CD4-positive, alpha-beta T cell treated with Interleukin-2 at 100 ng/mL for 4 hours (primary cell): Measurements from ENCODE around the gene PACS1.
"Not testable (repeated sequence)": the region's sequence is repeated elsewhere in the genome, so short reads cannot be mapped to it uniquely, and the experiment has no call there.

Experiments used
- DNase-seq: peaks from one replicate; pipeline ENCODE4 v3.0.0-alpha.2; 2020; ENCODE audit warnings: low spot score

Gene PACS1

DNA sequence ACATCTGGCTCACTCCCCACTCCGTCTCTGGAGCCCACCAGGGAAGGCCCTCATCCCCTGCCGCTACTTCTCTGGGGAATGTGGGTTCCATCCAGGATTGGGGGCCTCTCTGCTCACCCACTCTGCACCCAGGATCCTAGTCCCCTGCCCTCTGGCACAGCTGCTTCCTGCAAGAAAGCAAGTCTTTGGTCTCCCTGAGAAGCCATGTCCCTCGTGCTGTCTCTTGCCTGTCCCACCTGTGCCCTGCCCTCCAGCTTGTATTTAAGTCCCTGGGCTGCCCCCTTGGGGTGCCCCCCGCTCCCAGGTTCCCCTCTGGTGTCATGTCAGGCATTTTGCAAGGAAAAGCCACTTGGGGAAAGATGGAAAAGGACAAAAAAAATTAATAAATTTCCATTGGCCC, 207.0 kb downstream of the PACS1 start:
- DNase-seq, result not testable (repeated sequence)

DNA sequence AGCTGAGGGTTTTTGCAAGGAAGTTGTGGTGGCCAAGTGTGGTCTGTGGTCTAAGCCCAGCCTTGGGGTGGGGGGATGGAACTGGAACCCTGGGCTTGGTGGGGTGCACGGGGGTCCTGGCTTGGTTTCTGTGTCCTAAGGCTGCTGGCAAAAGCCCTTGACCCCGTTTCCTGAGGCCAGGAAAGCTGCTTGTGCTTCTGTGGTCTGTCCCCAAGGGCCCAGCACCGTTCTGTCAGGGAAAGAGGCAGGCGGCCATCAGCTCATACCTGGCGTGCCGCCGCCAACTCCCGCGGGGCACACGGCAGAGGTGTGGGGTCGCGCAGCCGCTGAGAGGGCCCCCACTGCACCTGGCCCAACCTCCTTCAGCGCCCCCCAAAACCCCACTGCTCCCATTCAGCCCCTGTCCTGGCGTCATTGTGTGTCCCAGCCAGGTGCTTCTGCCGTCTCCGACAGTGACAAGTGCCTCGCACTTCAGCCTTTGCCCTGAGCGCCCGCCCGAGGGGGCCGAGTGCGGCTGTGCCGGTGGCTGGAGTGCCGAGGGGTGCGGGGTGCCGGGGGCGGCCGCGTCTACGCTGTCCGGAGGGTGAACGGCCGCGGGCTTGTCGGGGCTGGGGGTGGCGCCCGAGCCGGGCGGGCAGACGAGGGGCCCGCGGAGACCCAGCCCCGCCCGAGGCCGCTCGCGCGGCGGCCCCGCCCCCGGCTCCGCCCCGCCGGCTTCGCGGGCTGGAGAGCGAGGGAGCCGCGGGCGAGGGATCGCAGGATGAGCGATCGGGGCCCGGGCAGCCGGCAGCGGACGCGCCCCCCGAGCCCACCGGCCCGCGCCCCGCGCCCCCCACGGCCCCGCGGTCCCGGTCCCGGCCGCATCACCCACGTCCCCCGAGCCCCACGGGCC, 207.6 kb downstream of the PACS1 start, which contains the start of gene CNIH2:
Gene CNIH2, plus strand, starts transcription at position 705 of the 892 bp plus-strand sequence. CDS start 282 bp downstream, outside the sequence.
- peak; percentile 45 for DNase-seq

DNA sequence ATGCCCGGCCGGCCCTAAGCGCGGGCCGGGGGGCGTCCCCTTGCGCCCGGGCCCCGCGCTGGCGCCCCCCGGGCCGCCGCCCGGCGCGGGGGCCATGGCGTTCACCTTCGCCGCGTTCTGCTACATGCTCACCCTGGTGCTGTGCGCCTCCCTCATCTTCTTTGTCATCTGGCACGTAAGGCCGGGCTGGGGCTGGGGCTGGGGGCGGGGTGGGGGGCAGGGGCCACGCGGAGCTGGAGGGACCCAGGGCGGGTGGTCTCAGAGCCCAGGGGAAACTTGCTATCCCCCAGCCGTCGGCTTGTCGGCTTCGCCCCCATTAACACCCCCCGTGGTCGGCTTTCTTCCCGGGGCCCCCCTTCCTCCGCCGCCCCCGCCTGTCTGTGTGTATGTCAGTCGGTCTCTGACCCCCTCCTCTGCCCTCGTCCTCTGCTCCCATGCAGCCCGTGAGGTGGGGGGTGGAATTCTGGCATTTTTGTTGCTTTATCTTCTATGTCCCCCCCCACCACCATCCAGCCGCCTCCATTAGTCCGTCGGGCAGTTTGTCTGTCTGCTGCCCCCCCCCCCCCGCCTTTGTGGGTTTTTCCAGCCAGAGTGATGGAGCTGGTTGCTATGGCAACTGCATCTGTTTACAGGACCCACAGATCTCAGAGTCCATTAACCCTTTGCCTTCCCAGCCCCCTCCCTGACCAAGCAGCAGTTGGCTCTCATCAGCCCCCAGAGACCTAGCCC, 208.5 kb downstream of the PACS1 start:
- DNase-seq, result peak; percentile 68

DNA sequence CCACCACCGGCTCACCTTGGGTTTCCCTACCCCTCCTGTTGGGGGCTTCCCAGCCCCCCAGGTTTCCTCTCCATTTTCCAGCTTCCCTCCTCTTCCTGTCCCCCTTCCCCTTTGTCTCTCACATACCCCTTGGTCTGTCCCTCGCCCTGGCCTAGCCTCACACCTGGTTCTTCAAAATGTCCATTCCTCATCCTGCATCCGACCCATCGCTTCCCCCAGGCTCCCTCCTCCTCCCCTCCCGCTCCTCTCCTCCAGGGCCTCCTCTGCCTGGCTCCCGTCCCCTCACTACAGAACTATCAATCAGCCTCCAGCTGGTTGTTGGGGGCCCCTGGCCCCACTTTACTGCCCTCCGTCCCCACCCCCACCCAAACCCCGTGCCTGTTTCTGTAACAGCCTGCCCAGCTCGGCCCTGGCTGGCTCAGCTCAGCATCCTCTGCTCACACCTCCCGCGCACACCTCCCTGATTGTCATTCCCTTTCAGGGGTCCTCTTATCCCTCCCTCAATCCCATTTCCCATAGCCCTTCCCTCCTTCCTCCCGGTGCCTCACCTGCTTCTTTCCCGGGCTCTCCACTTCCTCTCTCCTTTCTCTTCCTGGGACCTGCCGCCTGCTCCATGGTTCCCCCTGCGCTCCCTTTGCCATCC, 209.1 kb downstream of the PACS1 start:
- DNase-seq, result no peak

DNA sequence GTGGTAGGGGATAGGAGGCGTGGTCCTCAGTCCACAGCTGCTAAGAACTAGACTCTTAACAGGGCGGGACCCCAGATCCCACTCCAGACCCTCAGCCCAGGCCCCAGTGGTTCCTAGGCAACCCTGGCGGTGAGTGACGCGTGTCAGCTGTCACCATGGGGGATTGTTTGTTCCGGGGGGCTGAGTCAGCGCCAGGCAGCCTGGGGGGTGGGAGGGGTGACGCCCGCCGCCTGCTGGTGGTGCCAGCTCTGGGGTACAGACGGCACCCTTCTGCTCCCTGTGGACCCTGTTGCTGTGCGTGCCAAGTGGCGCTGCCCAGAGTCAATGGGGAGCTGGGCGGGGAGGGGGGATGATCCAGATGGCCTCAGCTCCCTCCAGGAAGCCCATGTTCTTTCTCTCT, 210.4 kb downstream of the PACS1 start:
- no peak for DNase-seq

DNA sequence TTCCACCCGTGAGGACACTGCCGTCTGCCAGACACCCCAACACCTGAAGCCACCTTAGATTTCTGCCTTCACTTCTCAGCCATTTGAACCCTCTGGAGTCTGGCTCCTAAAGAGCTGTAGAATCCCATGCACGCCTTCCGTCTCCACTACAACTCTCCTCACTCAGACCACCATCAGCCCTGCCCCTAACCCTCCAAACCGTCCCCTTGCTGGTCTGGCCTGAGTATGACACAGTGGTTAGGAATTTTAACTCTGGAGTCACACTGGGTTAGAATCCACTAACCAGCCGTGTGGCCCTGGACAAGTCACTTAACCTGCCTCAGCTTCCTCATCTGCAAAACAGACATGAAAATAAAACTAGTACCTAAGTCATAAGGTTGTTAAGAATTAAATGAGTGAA, 210.9 kb downstream of the PACS1 start:
- no peak for DNase-seq

DNA sequence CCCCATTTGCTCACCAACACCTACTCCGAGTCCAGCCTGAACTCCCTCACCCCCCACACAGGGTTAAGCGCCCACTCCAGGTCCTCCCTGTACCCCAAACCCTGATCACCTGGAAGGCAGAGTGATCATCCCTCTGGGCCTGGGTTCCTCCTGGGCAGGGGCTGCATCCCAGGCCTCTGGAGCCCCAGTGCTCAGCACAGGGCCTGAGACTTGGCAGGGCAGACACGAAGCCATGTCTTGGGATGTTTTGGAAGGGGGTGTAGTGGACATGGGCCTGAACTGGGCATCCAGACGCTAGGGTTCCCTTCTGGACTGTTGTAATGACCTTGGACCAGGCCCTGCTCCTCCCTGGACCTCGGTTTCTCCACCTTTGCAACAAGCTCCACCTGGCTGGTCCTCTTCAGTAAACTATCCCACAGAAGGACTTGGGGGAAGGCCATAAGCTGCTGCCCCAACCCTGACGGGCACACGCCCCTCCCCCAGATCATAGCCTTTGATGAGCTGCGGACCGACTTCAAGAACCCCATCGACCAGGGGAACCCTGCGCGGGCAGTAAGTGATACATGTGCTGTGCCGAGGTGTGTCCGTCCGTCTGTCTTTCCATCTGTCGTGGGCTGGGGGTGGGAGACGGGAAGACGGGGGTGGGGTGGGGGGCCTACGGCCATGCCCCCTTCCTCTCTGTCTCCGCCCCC, 211.8 kb downstream of the PACS1 start:
- DNase-seq, result no peak

DNA sequence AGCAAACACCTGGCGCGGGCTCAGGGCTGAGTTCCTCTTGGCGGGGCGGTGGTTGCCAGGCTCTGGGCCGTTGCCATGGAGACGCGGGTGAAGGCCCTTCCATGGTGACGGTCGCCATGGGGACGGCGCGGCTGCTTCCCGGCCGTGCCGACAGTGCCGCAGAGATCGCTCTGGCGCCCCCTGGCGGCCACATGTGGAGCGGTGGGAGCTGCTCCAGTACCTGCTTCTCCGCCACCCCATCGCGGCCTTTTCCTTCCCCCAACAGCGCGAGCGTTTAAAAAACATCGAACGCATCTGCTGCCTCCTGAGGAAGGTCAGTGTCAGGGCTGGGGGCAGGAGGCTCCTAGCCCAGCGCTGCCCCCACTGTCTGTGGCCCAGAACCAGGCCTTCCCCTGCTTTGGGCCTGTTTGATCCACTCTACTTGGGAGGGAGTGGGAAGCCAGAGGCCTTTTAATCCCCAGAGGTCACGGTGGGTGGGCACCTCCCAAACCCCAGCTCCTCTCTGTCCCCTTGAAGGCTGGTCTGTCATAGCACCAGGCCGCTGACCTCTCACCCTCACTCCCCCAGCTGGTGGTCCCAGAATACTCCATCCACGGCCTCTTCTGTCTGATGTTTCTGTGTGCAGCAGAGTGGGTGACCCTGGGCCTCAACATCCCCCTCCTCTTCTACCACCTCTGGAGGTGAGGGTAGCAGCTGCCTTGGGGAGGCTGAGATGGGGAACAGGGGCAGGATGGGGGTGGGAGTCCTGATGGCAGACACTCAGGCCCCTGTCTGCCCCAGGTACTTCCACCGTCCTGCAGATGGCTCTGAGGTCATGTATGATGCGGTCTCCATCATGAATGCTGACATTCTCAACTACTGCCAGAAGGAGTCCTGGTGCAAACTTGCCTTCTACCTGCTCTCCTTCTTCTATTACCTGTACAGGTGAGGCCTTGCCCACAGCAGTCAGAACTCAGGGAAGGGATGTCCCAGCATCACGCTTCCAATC, 212.7 kb downstream of the PACS1 start:
- DNase-seq, result peak; percentile 99

DNA sequence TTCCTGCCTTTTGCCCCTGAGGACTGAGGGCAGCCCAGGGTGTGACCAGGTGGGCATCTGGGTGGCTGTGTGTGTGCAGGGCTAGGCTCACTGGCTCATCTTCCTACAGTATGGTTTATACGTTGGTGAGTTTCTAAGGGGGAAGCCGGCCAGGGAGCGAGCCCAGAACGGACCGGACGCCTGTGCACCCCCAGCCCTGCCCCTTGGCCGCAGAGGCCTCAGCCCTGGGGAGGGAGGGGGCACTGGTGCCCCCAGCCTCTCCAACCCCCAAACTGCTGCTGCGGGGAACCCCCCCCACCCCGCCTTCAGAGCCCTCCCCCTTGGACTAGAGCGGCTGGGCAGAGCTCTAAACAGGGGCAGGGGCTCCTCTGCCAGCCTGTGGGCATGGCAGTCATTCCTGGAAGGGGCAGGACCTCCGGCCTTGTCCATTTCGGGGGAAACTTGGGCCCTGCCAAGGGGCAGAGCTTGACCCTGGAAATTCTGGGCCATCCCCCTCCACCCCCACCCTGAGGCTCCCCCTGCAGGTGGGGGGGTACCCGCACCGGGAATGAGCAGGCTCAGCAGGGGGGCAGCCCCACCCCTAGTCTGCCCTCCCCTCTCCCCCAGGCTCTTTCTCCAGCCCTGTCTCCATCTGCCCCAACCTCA, 213.5 kb downstream of the PACS1 start:
- no peak for DNase-seq

DNA sequence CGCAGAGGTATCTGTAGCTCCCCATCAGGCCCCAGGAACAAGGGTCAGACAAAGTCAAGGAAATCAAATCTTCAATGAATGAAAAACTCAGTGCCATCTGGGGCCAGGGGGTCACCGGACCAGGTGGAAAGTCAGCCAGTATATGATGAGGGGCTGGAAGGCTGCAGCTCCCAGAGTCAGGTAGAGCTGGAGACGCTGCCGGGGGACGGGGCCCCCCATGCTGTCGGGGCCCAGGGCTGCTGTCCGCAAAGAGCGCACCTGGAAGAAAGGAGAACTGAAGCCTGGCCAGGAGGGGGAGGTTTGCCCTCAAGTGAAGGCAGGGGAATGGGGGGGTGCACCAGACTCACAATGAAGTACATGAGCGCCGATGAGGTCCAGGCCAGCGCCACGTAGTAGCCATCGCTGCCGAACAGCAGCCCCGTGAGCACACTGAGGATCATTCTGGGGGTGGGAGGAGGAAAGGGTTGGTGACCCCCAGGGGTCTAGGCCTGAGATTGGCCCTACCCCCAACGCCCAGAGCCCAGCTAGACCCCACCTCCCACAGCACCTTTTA, 214.5 kb downstream of the PACS1 start:
- DNase-seq, result no peak

DNA sequence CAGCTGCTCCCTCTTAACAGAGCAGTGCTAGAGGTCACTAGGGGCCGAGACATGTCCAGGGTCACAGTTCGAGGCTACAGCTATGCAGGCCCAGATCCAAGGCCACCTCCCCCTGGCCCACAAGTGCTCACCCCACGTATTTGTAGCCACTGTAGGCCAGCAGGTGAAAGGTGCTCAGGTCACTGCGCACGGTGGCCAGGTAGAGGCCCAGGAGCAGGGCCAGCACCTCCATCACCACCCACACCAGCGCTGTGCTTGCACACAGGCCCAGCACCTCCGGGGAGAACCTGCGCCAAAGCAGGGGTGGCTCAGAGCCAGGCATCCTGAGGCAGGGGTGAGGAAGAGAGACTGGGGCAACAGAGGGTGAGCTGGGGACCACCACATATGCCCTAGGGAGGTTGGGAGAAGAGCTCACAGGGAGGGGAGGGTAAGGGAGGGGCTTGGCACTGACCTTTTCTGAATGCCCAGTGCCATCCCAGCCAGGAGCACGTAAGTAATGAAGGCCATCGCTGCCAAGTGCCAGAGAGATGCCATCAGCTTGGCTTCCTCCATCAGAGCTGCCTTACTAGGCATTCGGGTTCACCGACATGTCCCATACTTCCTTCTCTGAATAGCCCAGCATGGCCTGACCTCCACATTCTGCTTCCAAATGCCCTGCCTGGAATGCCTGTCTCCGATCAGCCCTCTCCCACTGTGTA, 215.3 kb downstream of the PACS1 start:
- no peak for DNase-seq

DNA sequence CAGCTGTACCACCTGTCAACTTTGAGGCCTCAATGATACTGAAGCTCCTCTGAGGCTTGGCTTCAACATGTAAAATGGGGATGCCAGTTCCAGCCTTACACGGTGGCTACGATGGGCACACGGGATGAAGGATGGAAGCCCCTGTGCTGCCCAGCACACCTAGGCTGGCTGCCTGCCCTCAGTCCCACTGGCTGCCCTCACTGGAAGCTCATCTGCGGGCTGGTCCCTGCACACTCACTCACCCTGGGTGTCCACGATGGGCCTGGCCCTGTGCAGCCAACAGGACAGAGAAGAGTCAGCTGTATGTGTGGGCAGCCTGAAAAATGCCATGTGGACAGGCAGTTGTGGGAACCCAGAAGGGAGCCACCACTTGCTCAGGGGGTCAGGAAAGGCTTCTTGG, 216.6 kb downstream of the PACS1 start:
- no peak for DNase-seq

DNA sequence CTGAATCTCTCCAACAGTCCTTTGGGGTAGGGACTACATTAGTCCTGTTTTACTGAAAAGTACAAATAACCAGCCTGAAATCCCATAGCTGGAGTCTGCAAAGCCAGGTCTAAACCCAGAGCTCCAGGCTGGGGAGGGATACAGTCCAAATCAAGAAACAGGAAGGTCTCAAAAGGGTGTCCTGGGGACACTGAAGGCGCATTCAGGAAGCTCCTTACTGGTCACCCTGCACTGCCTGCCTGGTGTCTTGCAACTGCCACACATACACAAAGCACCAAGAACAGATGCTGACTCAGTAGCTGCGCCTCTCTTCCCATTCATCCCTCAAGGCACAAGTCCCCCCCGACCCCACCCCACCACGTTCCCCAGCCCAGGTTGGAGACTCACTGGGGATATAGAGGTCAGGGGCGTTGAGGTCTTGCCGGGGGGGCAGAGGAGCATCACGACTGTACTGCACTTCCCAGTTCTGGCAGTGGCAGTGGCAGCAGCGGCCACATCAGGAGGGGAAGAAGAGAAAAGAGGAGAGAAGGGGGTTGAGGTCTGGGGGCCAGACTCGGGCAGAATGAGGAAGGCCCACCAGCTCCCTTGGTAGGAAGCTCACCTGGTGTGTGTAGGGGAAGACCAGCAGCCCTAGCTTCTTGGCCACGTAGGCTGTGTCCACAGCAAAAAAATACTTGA, 217.3 kb downstream of the PACS1 start:
- no peak for DNase-seq

DNA sequence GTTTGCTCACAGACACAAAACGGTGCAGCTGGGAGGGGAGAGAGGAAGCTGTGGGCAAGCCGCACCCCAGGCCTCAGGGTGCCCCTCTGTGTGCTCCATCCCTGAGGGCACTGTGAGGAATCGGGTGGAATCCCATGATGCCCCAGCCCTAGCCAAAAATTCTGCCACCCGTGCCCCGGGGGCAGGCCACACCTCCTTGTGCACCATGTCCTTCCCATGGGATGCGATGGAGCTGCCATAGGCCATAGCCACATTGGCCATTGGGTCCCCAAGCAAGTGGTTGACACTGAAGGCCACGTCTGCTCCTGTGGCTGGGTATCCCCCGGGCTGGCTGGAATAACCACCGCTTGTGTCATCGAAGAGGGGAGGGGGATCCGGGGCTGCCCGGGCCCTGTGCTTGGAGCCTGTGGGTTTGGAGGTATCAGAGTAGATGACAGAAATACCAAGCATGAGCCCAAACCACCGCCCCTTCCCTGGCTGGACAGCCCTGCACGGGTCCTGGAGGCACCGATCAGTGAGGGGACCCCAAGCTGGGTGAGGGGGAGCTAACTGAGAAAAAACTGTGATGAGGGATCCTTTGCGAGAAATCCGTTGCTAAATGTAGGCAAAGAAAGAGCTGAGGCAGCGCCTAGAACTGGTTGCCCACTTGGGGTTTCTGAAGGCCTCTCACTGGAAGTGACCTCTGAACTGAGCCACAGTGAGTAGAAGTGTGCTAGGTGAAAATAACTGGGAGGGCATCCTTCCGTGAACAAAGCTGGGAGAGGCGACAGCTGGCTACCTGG, 218.0 kb downstream of the PACS1 start:
- DNase-seq, result no peak

DNA sequence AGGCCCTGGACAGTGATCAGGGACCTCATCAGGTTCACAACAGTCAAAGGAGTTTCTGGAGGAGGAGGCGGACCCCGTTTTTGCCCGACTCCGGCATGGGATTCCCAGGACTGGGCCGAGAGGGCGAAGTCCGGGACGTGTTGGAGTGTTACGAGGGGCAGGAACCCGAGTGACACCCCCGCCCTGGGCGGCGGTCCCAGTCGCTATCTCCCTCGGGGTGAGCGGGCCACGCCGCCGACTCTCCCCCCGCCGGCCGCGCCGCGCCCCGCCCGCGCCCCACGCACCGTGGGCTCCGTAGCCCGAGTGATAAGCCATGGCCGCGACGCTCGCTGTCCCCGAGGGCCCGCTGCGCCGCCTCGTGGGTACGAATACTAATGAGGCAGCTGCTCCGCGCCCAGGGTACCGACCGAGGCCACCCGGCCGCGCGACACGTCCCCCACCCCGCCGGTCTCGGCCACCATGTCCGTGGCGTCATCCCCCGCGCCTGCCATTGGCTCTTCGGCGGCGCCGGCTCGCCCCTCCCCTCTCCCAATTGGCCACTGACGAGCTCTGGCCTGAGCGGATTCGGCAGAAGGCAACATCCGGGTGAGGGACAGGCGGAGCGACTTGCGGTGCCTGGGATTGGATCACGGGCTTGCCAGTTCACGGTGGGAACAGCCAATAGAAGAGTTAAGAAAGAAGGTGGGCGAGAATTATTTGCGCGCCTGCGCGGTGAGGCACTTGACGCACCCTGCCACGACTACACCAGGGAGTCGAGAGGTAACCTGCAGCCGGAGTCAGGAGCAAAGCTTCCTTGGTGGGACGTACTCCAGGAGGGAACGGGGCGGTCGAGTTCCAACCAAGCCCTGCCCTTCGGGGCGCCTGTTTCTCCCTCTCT, 218.8 kb downstream of the PACS1 start, which contains the start of gene YIF1A:
Gene YIF1A, minus strand, starts transcription at position 473 of the 877 bp plus-strand sequence. Its CDS starts 158 bp downstream, at position 315.
- peak; percentile 99 for DNase-seq

DNA sequence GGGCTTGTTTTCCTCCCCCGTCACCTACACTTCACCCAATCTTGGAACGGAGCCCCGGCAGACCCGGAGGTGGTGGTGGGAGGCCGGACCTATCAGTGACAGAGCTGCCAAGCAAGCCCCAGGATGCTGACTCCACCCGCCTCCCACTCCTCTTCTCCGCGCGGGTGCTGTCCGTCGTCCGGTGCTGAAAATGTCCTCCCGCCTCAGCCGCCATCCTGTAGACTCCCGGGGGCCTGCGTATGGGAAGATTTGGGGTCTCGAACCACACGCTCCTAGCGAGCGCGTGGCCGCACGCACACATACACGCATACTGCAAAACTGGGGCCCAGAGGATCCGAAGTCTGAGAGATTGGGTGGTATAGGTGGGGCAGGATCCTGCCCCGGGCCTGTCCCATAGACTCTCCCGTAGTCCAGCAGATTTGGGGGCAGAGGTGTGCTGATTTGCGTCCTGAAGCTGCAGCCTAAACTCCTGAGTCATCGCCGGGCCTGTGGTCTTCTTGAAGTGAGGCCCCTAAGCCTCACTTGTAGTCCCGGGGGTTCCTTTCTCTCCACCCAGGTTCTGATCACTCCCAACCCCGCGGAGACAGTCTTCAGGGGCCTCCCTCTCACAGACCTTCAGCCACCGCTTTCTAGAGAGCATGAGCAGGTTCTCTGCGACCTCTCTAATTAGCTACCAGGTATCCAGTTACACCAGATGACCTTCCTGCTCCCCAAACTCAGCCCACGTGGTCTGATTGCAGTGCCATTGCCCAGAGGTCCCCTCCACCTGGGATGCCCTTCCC, 219.7 kb downstream of the PACS1 start:
- DNase-seq, result peak; percentile 77
